ENCODE measurements around the gene BLVRB. TPM values are rescaled to one million over a fixed set of nuclear protein-coding genes. Genes with fewer than 3 reads are reported as not detected.

Gene BLVRB
- polyA plus RNA-seq, 1 donor (not counting 4 experiments of a cell fraction or from before 2014, with no cell fraction given) = 52.5 TPM

DNA sequence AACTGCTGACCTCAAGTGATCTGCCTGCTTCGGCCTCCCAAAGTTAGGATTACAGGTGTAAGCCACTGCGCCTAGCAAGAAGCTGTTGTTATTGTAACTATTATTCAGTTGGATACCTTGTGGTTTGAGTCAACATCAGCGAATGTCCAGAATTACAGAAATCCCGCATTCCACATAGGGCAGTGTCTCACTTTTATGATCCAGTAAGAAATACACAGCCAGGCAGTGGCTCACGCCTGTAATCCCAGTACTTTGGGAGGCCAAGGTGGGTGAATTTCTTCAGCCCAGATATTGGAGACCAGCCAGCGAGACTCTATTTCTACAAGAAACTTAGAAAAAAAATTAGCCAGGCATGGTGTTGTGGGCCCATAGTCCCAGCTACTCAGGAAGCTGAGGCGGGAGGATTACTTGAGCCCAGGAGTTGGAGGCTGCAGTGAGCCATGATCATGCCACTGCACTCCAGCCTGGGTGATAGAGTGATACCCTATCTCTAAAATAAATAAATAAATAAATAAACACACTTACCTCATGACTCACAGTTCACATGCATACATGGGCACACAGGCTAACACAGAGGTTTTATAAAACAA, 45.1 kb upstream of the BLVRB start:
- H4K20me1 ChIP-seq (ENCODE audit: control insufficient read depth, extremely low read depth, insufficient read depth, low read length) = no peaks in the 10 kb centered on the region
- no peaks in the 10 kb centered on the region for H3K4me1 ChIP-seq (ENCODE audit: control insufficient read depth, extremely low read depth, insufficient read depth, low read length)
- no peak for TF ChIP-seq EZH2 (IDR thresholded peaks at IDR 0.05; ENCODE audit: low read length)
- TF ChIP-seq, protein P1, sequence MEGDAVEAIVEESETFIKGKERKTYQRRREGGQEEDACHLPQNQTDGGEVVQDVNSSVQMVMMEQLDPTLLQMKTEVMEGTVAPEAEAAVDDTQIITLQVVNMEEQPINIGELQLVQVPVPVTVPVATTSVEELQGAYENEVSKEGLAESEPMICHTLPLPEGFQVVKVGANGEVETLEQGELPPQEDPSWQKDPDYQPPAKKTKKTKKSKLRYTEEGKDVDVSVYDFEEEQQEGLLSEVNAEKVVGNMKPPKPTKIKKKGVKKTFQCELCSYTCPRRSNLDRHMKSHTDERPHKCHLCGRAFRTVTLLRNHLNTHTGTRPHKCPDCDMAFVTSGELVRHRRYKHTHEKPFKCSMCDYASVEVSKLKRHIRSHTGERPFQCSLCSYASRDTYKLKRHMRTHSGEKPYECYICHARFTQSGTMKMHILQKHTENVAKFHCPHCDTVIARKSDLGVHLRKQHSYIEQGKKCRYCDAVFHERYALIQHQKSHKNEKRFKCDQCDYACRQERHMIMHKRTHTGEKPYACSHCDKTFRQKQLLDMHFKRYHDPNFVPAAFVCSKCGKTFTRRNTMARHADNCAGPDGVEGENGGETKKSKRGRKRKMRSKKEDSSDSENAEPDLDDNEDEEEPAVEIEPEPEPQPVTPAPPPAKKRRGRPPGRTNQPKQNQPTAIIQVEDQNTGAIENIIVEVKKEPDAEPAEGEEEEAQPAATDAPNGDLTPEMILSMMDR (optimal IDR thresholded peaks at IDR 0.05 in 1 of 3, IDR thresholded peaks at IDR 0.05 in 1 of 3, conservative IDR thresholded peaks at IDR 0.05 in 1 of 3; ENCODE audit: extremely low read depth in 1 of 3, insufficient read depth in 2 of 3, low read length in 3 of 3) = no peak
- dilution Hi-C loops (cut with MboI; ENCODE audit: extremely low pct_ligation_motif_present, low sequenced_read_pairs) = no loop called here
- no peak overlapping the region for H2AFZ ChIP-seq (ENCODE audit: control insufficient read depth, low read length)
- H3K79me2 ChIP-seq (ENCODE audit: control insufficient read depth, insufficient read depth, low read length) = no peaks in the 10 kb centered on the region
- FAIRE-seq = no peak
- no peak overlapping the region for H3K4me3 ChIP-seq (ENCODE audit: control insufficient read depth in 2 of 3, extremely low read depth in 1 of 3, insufficient read depth in 2 of 3, low read depth in 1 of 3, low read length in 3 of 3)
- H3K9ac ChIP-seq (ENCODE audit: control insufficient read depth, extremely low read depth, insufficient read depth, low read length) = no peak overlapping the region
- no peak overlapping the region for H3K4me2 ChIP-seq (ENCODE audit: control insufficient read depth, extremely low read depth, insufficient read depth, low read depth, low read length)
- DNase-seq (ENCODE audit: low read depth, low spot score) = no peak
- H3K9me3 ChIP-seq (ENCODE audit: control insufficient read depth, low read depth, low read length) = no peaks in the 10 kb centered on the region
- H3K27ac ChIP-seq (ENCODE audit: control insufficient read depth, insufficient read depth, low read length) = no peak overlapping the region
- peaks cover 43% of the 10 kb centered on the region for H3K27me3 ChIP-seq (ENCODE audit: control insufficient read depth, extremely low read depth, insufficient read depth, low read length)
- no peaks in the 10 kb centered on the region for H3K9me1 ChIP-seq (ENCODE audit: control insufficient read depth, extremely low read depth, insufficient read depth, low read length)
- H3K36me3 ChIP-seq (ENCODE audit: control insufficient read depth in 2 of 2, extremely low read depth in 1 of 2, insufficient read depth in 2 of 2, low read length in 2 of 2) = no peaks in the 10 kb centered on the region

DNA sequence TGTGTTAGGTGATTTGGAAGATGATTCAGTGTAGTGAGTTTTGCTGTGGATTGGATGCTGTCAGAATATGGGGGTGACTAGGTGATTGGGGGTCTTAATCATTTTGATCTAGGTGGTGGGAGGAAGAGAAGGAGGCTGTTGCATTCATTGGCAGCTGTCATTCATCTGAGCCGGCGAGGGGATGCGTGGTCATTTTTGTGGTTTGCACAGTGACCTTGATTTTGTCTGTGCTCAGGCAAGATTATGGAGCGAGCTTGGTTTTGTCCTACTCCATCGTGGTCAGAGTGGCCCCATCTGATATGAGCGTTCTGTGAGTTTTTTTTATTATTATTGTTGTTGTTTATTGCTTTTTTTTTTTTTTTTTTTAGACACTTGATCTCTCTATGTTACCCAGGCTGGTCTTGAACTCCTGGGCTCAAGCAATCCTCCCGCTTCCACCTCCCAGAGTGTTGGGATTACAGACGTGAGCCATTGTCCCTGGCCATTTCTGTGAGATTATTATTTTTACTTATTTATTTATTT, 43.3 kb upstream of the BLVRB start:
- no peak overlapping the region for H3K27ac ChIP-seq (ENCODE audit: control insufficient read depth, insufficient read depth, low read length)
- dilution Hi-C loops (cut with MboI; ENCODE audit: extremely low pct_ligation_motif_present, low sequenced_read_pairs) = no loop called here

DNA sequence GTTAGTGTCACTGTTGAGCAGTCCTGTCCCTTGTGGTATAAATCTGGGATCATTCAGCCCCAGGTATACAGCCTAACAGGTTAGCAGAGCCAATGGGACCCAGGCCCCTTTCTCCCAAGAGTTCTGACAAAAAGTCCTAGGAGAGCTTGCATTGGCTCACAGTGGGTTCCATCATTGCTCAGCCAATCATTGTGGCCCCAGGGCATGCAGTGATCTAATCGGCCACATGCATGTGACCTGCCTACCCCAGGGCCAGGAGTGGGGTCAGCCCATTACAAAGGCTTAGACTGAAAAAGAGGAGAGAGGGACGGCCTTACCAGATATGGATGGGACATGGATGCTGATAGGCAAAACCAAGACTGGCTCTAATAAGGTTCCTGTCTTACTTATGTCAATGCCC, 42.3 kb upstream of the BLVRB start:
- Histone ChIP-seq H3K4me1 (ENCODE audit: control insufficient read depth, extremely low read depth, insufficient read depth, low read length) (no peaks in the 10 kb centered on the region), H3K27me3 (ENCODE audit: control insufficient read depth, extremely low read depth, insufficient read depth, low read length) (peaks cover 19% of the 10 kb centered on the region), H3K9me3 (ENCODE audit: control insufficient read depth, low read depth, low read length) (no peaks in the 10 kb centered on the region), H4K20me1 (ENCODE audit: control insufficient read depth, extremely low read depth, insufficient read depth, low read length) (no peaks in the 10 kb centered on the region), H3K9me1 (ENCODE audit: control insufficient read depth, extremely low read depth, insufficient read depth, low read length) (no peaks in the 10 kb centered on the region), H3K4me2 (ENCODE audit: control insufficient read depth, extremely low read depth, insufficient read depth, low read depth, low read length) (no peak overlapping the region), H2AFZ (ENCODE audit: control insufficient read depth, low read length) (no peak overlapping the region), H3K36me3 (ENCODE audit: control insufficient read depth in 2 of 2, extremely low read depth in 1 of 2, insufficient read depth in 2 of 2, low read length in 2 of 2) (no peaks in the 10 kb centered on the region), H3K27ac (ENCODE audit: control insufficient read depth, insufficient read depth, low read length) (no peak overlapping the region), H3K79me2 (ENCODE audit: control insufficient read depth, insufficient read depth, low read length) (no peaks in the 10 kb centered on the region), H3K4me3 (ENCODE audit: control insufficient read depth in 2 of 3, extremely low read depth in 1 of 3, insufficient read depth in 2 of 3, low read depth in 1 of 3, low read length in 3 of 3) (no peak overlapping the region), H3K9ac (ENCODE audit: control insufficient read depth, extremely low read depth, insufficient read depth, low read length) (no peak overlapping the region)
- DNase-seq (ENCODE audit: low read depth, low spot score) = no peak
- dilution Hi-C loops (cut with MboI; ENCODE audit: extremely low pct_ligation_motif_present, low sequenced_read_pairs) = no loop called here
- TF ChIP-seq, protein P1 (optimal IDR thresholded peaks at IDR 0.05 in 1 of 3, IDR thresholded peaks at IDR 0.05 in 1 of 3, conservative IDR thresholded peaks at IDR 0.05 in 1 of 3; ENCODE audit: extremely low read depth in 1 of 3, insufficient read depth in 2 of 3, low read length in 3 of 3) = no peak
- no peak for TF ChIP-seq EZH2 (IDR thresholded peaks at IDR 0.05; ENCODE audit: low read length)
- no peak for FAIRE-seq

More for the DNA sequence above, 43.3 kb upstream of the BLVRB start:
- H3K36me3 ChIP-seq (ENCODE audit: control insufficient read depth in 2 of 2, extremely low read depth in 1 of 2, insufficient read depth in 2 of 2, low read length in 2 of 2) = no peaks in the 10 kb centered on the region
- H3K27me3 ChIP-seq (ENCODE audit: control insufficient read depth, extremely low read depth, insufficient read depth, low read length) = peaks cover 28% of the 10 kb centered on the region
- DNase-seq (ENCODE audit: low read depth, low spot score) (no peak), FAIRE-seq (no peak)
- no peaks in the 10 kb centered on the region for H3K9me1 ChIP-seq (ENCODE audit: control insufficient read depth, extremely low read depth, insufficient read depth, low read length)
- H3K9me3 ChIP-seq (ENCODE audit: control insufficient read depth, low read depth, low read length) = no peaks in the 10 kb centered on the region
- no peak overlapping the region for H3K4me2 ChIP-seq (ENCODE audit: control insufficient read depth, extremely low read depth, insufficient read depth, low read depth, low read length)
- no peak overlapping the region for H2AFZ ChIP-seq (ENCODE audit: control insufficient read depth, low read length)
- H3K4me3 ChIP-seq (ENCODE audit: control insufficient read depth in 2 of 3, extremely low read depth in 1 of 3, insufficient read depth in 2 of 3, low read depth in 1 of 3, low read length in 3 of 3) = no peak overlapping the region
- no peaks in the 10 kb centered on the region for H3K79me2 ChIP-seq (ENCODE audit: control insufficient read depth, insufficient read depth, low read length)
- no peaks in the 10 kb centered on the region for H3K4me1 ChIP-seq (ENCODE audit: control insufficient read depth, extremely low read depth, insufficient read depth, low read length)
- no peak overlapping the region for H3K9ac ChIP-seq (ENCODE audit: control insufficient read depth, extremely low read depth, insufficient read depth, low read length)
- no peak for TF ChIP-seq EZH2 (IDR thresholded peaks at IDR 0.05; ENCODE audit: low read length)
- no peaks in the 10 kb centered on the region for H4K20me1 ChIP-seq (ENCODE audit: control insufficient read depth, extremely low read depth, insufficient read depth, low read length)
